ENCODE data around the gene PLAC1. TPM values are rescaled to one million over a fixed set of nuclear protein-coding genes. Genes with fewer than 3 reads are reported as not detected.

Gene PLAC1
- total RNA-seq = not detected

GRCh38 chrX:134658002-134658759, at the start of gene PLAC1:
Gene PLAC1 (minus strand): TSS chrX:134658471. CDS start chrX:134566682, 91,789 bp downstream.
- Histone ChIP-seq H3K27me3 (ENCODE audit: insufficient read depth, low read length) (no peaks in the 10 kb centered on the region), H3K4me3 (ENCODE audit: low read length) (no peak within 1 kb of the TSS)

GRCh38 chrX:134706138-134706537, 47.9 kb upstream of the PLAC1 start:
- Histone ChIP-seq H3K9me3 (ENCODE audit: low read depth, low read length) (no peaks in the 10 kb centered on the region), H3K4me3 (ENCODE audit: low read length) (no peak overlapping the region), H3K4me1 (ENCODE audit: insufficient read depth, low read length) (no peaks in the 10 kb centered on the region), H3K27me3 (ENCODE audit: insufficient read depth, low read length) (no peaks in the 10 kb centered on the region)

More at GRCh38 chrX:134658002-134658759, at the start of gene PLAC1:
- H3K9me3 ChIP-seq (ENCODE audit: low read depth, low read length) = no peaks in the 10 kb centered on the region
- peaks cover 10% of the 10 kb centered on the region for H3K4me1 ChIP-seq (ENCODE audit: insufficient read depth, low read length)

GRCh38 chrX:134695999-134696398, 37.7 kb upstream of the PLAC1 start:
- Histone ChIP-seq H3K27me3 (ENCODE audit: insufficient read depth, low read length) (no peaks in the 10 kb centered on the region), H3K4me3 (ENCODE audit: low read length) (no peak overlapping the region), H3K4me1 (ENCODE audit: insufficient read depth, low read length) (no peaks in the 10 kb centered on the region), H3K9me3 (ENCODE audit: low read depth, low read length) (no peaks in the 10 kb centered on the region)

GRCh38 chrX:134694333-134695322, 36.4 kb upstream of the PLAC1 start:
- Histone ChIP-seq H3K9me3 (ENCODE audit: low read depth, low read length) (no peaks in the 10 kb centered on the region), H3K27me3 (ENCODE audit: insufficient read depth, low read length) (no peaks in the 10 kb centered on the region), H3K4me1 (ENCODE audit: insufficient read depth, low read length) (no peaks in the 10 kb centered on the region), H3K4me3 (ENCODE audit: low read length) (no peak overlapping the region)

GRCh38 chrX:134693644-134694043, 35.4 kb upstream of the PLAC1 start:
- H3K27me3 ChIP-seq (ENCODE audit: insufficient read depth, low read length) = no peaks in the 10 kb centered on the region
- no peak overlapping the region for H3K4me3 ChIP-seq (ENCODE audit: low read length)
- H3K4me1 ChIP-seq (ENCODE audit: insufficient read depth, low read length) = no peaks in the 10 kb centered on the region
- H3K9me3 ChIP-seq (ENCODE audit: low read depth, low read length) = no peaks in the 10 kb centered on the region

- Histone ChIP-seq H3K9me3 (ENCODE audit: low read depth, low read length) (no peaks in the 10 kb centered on the region), H3K4me1 (ENCODE audit: insufficient read depth, low read length) (no peaks in the 10 kb centered on the region), H3K27me3 (ENCODE audit: insufficient read depth, low read length) (no peaks in the 10 kb centered on the region), H3K4me3 (ENCODE audit: low read length) (no peak overlapping the region)
These were observed 34.7 kb upstream of the PLAC1 start for GRCh38 chrX:134692990-134693389.

GRCh38 chrX:134692233-134692632, 34.0 kb upstream of the PLAC1 start:
- Histone ChIP-seq H3K9me3 (ENCODE audit: low read depth, low read length) (no peaks in the 10 kb centered on the region), H3K4me1 (ENCODE audit: insufficient read depth, low read length) (no peaks in the 10 kb centered on the region), H3K27me3 (ENCODE audit: insufficient read depth, low read length) (no peaks in the 10 kb centered on the region), H3K4me3 (ENCODE audit: low read length) (no peak overlapping the region)

GRCh38 chrX:134691453-134691852, 33.2 kb upstream of the PLAC1 start:
- no peaks in the 10 kb centered on the region for H3K27me3 ChIP-seq (ENCODE audit: insufficient read depth, low read length)
- no peaks in the 10 kb centered on the region for H3K9me3 ChIP-seq (ENCODE audit: low read depth, low read length)
- H3K4me3 ChIP-seq (ENCODE audit: low read length) = no peak overlapping the region
- H3K4me1 ChIP-seq (ENCODE audit: insufficient read depth, low read length) = no peaks in the 10 kb centered on the region

- H3K27me3 ChIP-seq (ENCODE audit: insufficient read depth, low read length) = no peaks in the 10 kb centered on the region
These were observed 30.6 kb upstream of the PLAC1 start for GRCh38 chrX:134688839-134689238.

GRCh38 chrX:134688031-134688823, 30.0 kb upstream of the PLAC1 start:
- Histone ChIP-seq H3K4me1 (ENCODE audit: insufficient read depth, low read length) (no peaks in the 10 kb centered on the region), H3K4me3 (ENCODE audit: low read length) (no peak overlapping the region), H3K27me3 (ENCODE audit: insufficient read depth, low read length) (no peaks in the 10 kb centered on the region), H3K9me3 (ENCODE audit: low read depth, low read length) (no peaks in the 10 kb centered on the region)

More at GRCh38 chrX:134688839-134689238, 30.6 kb upstream of the PLAC1 start:
- no peak overlapping the region for H3K4me3 ChIP-seq (ENCODE audit: low read length)
- no peaks in the 10 kb centered on the region for H3K4me1 ChIP-seq (ENCODE audit: insufficient read depth, low read length)
- no peaks in the 10 kb centered on the region for H3K9me3 ChIP-seq (ENCODE audit: low read depth, low read length)

GRCh38 chrX:134685668-134686067, 27.4 kb upstream of the PLAC1 start:
- H3K4me1 ChIP-seq (ENCODE audit: insufficient read depth, low read length) = no peaks in the 10 kb centered on the region
- no peak overlapping the region for H3K4me3 ChIP-seq (ENCODE audit: low read length)
- H3K9me3 ChIP-seq (ENCODE audit: low read depth, low read length) = no peaks in the 10 kb centered on the region
- H3K27me3 ChIP-seq (ENCODE audit: insufficient read depth, low read length) = no peaks in the 10 kb centered on the region

GRCh38 chrX:134684956-134685355, 26.7 kb upstream of the PLAC1 start:
- Histone ChIP-seq H3K4me1 (ENCODE audit: insufficient read depth, low read length) (no peaks in the 10 kb centered on the region), H3K4me3 (ENCODE audit: low read length) (no peak overlapping the region), H3K9me3 (ENCODE audit: low read depth, low read length) (no peaks in the 10 kb centered on the region), H3K27me3 (ENCODE audit: insufficient read depth, low read length) (no peaks in the 10 kb centered on the region)

- no peaks in the 10 kb centered on the region for H3K27me3 ChIP-seq (ENCODE audit: insufficient read depth, low read length)
- H3K4me3 ChIP-seq (ENCODE audit: low read length) = no peak overlapping the region
These were observed 25.2 kb upstream of the PLAC1 start for GRCh38 chrX:134683351-134684005.

GRCh38 chrX:134682081-134682480, 23.8 kb upstream of the PLAC1 start:
- Histone ChIP-seq H3K4me1 (ENCODE audit: insufficient read depth, low read length) (no peaks in the 10 kb centered on the region), H3K9me3 (ENCODE audit: low read depth, low read length) (no peaks in the 10 kb centered on the region), H3K4me3 (ENCODE audit: low read length) (no peak overlapping the region), H3K27me3 (ENCODE audit: insufficient read depth, low read length) (no peaks in the 10 kb centered on the region)

More at GRCh38 chrX:134683351-134684005, 25.2 kb upstream of the PLAC1 start:
- Histone ChIP-seq H3K9me3 (ENCODE audit: low read depth, low read length) (no peaks in the 10 kb centered on the region), H3K4me1 (ENCODE audit: insufficient read depth, low read length) (no peaks in the 10 kb centered on the region)
